Activated T-helper 1 cell treated with anti-CD3 and anti-CD28 coated beads, Interleukin-12 subunit alpha, Interleukin-12 subunit beta, Interleukin-2, Interleukin-4 antibody, amounts not matched to agents 30 ng/mL and 10 ng/mL and 1 ng/mL, durations not matched to agents 14 hours and 24 hours and 36 hours (primary cell): ENCODE measurements around the gene CAMTA1. TPM values are rescaled to one million over a fixed set of nuclear protein-coding genes. Genes with fewer than 3 reads are reported as not detected.

Source experiments
- DNase-seq: peaks from one replicate; pipeline ENCODE4 v3.0.0; 2021; ENCODE audit warnings: low spot score
- H3K27ac Mint-ChIP-seq: one replicate; pipeline ENCODE4 v1.8.0; 2021; ENCODE audit warnings: mild to moderate bottlenecking, mixed read lengths
- H3K27me3 Mint-ChIP-seq: one replicate; pipeline ENCODE4 v1.8.0; 2022; ENCODE audit warnings: mild to moderate bottlenecking, moderate library complexity, mixed read lengths; ENCODE audit not compliant: insufficient read depth
- H3K36me3 Mint-ChIP-seq: one replicate; pipeline ENCODE4 v1.8.0; 2021; ENCODE audit warnings: low read depth, mixed read lengths
- H3K4me1 Mint-ChIP-seq: one replicate; pipeline ENCODE4 v1.8.0; 2021; ENCODE audit warnings: low read depth, mixed read lengths
- H3K4me3 Mint-ChIP-seq: one replicate; pipeline ENCODE4 v1.8.0; 2021; ENCODE audit warnings: mild to moderate bottlenecking, moderate library complexity, mixed read lengths
- H3K9me3 Mint-ChIP-seq: one replicate; pipeline ENCODE4 v1.8.0; 2021; ENCODE audit warnings: mixed read lengths
- intact Hi-C: fragments of 100-400 bp; cut with micrococcal nuclease; formaldehyde crosslinking; loops from one replicate; pipeline ENCODE4 v1.15.1; 2024
- total RNA-seq: library from RNA; stranded (reverse); gene quantifications from 2 replicates; pipeline ENCODE4 v1.2.3, GENCODE V29; 2022

The CAMTA1 gene
- total RNA-seq, 1 donor from 2014 or later, result 57.2 TPM

GRCh38 chr1:7285856-7286454, 500.7 kb downstream of the CAMTA1 start:
- no peaks in the 10 kb centered on the region for H3K4me1 Mint-ChIP-seq
- no peaks in the 10 kb centered on the region for H3K27me3 Mint-ChIP-seq
- intact Hi-C loops, result no loop called here
- H3K27ac Mint-ChIP-seq, result no peak overlapping the region
- no peaks in the 10 kb centered on the region for H3K36me3 Mint-ChIP-seq
- DNase-seq, result no peak
- no peak overlapping the region for H3K4me3 Mint-ChIP-seq
- no peaks in the 10 kb centered on the region for H3K9me3 Mint-ChIP-seq

GRCh38 chr1:7287013-7287412, 501.8 kb downstream of the CAMTA1 start:
- Mint-ChIP-seq H3K4me3 (no peak overlapping the region), H3K4me1 (no peaks in the 10 kb centered on the region), H3K27ac (no peak overlapping the region), H3K9me3 (no peaks in the 10 kb centered on the region), H3K27me3 (no peaks in the 10 kb centered on the region), H3K36me3 (no peaks in the 10 kb centered on the region)
- no peak for DNase-seq
- intact Hi-C loops, result no loop called here

- Mint-ChIP-seq H3K9me3 (no peaks in the 10 kb centered on the region), H3K4me1 (no peaks in the 10 kb centered on the region), H3K4me3 (no peak overlapping the region), H3K36me3 (no peaks in the 10 kb centered on the region), H3K27ac (no peak overlapping the region), H3K27me3 (no peaks in the 10 kb centered on the region)
- DNase-seq, result no peak
- intact Hi-C loops, result no loop called here
Measured at GRCh38 chr1:7288992-7289391, 503.7 kb downstream of the CAMTA1 start.

GRCh38 chr1:7289694-7290093, 504.4 kb downstream of the CAMTA1 start:
- H3K27me3 Mint-ChIP-seq, result no peaks in the 10 kb centered on the region
- H3K27ac Mint-ChIP-seq, result no peak overlapping the region
- no peaks in the 10 kb centered on the region for H3K9me3 Mint-ChIP-seq
- H3K4me3 Mint-ChIP-seq, result no peak overlapping the region
- no peak for DNase-seq
- H3K36me3 Mint-ChIP-seq, result no peaks in the 10 kb centered on the region
- intact Hi-C loops, result no loop called here
- no peaks in the 10 kb centered on the region for H3K4me1 Mint-ChIP-seq

GRCh38 chr1:7290971-7291970, 506.0 kb downstream of the CAMTA1 start:
- Mint-ChIP-seq H3K27ac (no peak overlapping the region), H3K4me1 (no peaks in the 10 kb centered on the region), H3K4me3 (no peak overlapping the region), H3K9me3 (no peaks in the 10 kb centered on the region), H3K27me3 (no peaks in the 10 kb centered on the region), H3K36me3 (no peaks in the 10 kb centered on the region)
- DNase-seq, result no peak
- intact Hi-C loops, result no loop called here

GRCh38 chr1:7292036-7292681, 506.9 kb downstream of the CAMTA1 start:
- no peak for DNase-seq
- H3K4me1 Mint-ChIP-seq, result no peaks in the 10 kb centered on the region
- H3K27ac Mint-ChIP-seq, result no peak overlapping the region
- intact Hi-C loops, result no loop called here
- no peaks in the 10 kb centered on the region for H3K9me3 Mint-ChIP-seq
- no peak overlapping the region for H3K4me3 Mint-ChIP-seq
- H3K36me3 Mint-ChIP-seq, result no peaks in the 10 kb centered on the region
- no peaks in the 10 kb centered on the region for H3K27me3 Mint-ChIP-seq

- H3K9me3 Mint-ChIP-seq, result no peaks in the 10 kb centered on the region
- no peaks in the 10 kb centered on the region for H3K27me3 Mint-ChIP-seq
- DNase-seq, result no peak
- no peaks in the 10 kb centered on the region for H3K36me3 Mint-ChIP-seq
- intact Hi-C loops, result no loop called here
- H3K4me1 Mint-ChIP-seq, result no peaks in the 10 kb centered on the region
- no peak overlapping the region for H3K27ac Mint-ChIP-seq
- no peak overlapping the region for H3K4me3 Mint-ChIP-seq
Measured at GRCh38 chr1:7292714-7293419, 507.6 kb downstream of the CAMTA1 start.

- DNase-seq, result no peak
- Mint-ChIP-seq H3K4me3 (no peak overlapping the region), H3K27ac (no peak overlapping the region), H3K27me3 (no peaks in the 10 kb centered on the region), H3K4me1 (no peaks in the 10 kb centered on the region), H3K9me3 (no peaks in the 10 kb centered on the region), H3K36me3 (no peaks in the 10 kb centered on the region)
- intact Hi-C loops, result no loop called here
Measured at GRCh38 chr1:7293702-7294629, 508.7 kb downstream of the CAMTA1 start.

GRCh38 chr1:7294636-7295035, 509.4 kb downstream of the CAMTA1 start:
- H3K27me3 Mint-ChIP-seq, result no peaks in the 10 kb centered on the region
- H3K4me3 Mint-ChIP-seq, result no peak overlapping the region
- H3K9me3 Mint-ChIP-seq, result no peaks in the 10 kb centered on the region
- H3K4me1 Mint-ChIP-seq, result no peaks in the 10 kb centered on the region
- no peaks in the 10 kb centered on the region for H3K36me3 Mint-ChIP-seq
- DNase-seq, result no peak
- H3K27ac Mint-ChIP-seq, result no peak overlapping the region
- intact Hi-C loops, result no loop called here

GRCh38 chr1:7295946-7296345, 510.7 kb downstream of the CAMTA1 start:
- Mint-ChIP-seq H3K27ac (no peak overlapping the region), H3K36me3 (no peaks in the 10 kb centered on the region), H3K4me3 (no peak overlapping the region), H3K9me3 (no peaks in the 10 kb centered on the region), H3K27me3 (peaks cover 4% of the 10 kb centered on the region), H3K4me1 (no peaks in the 10 kb centered on the region)
- DNase-seq, result no peak
- intact Hi-C loops, result no loop called here

GRCh38 chr1:7296968-7297367, 511.7 kb downstream of the CAMTA1 start:
- intact Hi-C loops, result no loop called here
- DNase-seq, result no peak
- Mint-ChIP-seq H3K36me3 (no peaks in the 10 kb centered on the region), H3K27ac (no peak overlapping the region), H3K4me3 (no peak overlapping the region), H3K27me3 (peaks cover 4% of the 10 kb centered on the region), H3K4me1 (no peaks in the 10 kb centered on the region), H3K9me3 (no peaks in the 10 kb centered on the region)

- intact Hi-C loops, result no loop called here
- no peak for DNase-seq
- H3K4me1 Mint-ChIP-seq, result no peaks in the 10 kb centered on the region
Measured at GRCh38 chr1:7298145-7298544, 512.9 kb downstream of the CAMTA1 start.

More at GRCh38 chr1:7298145-7298544, 512.9 kb downstream of the CAMTA1 start:
- H3K9me3 Mint-ChIP-seq, result no peaks in the 10 kb centered on the region
- H3K4me3 Mint-ChIP-seq, result no peak overlapping the region
- H3K27ac Mint-ChIP-seq, result no peak overlapping the region
- H3K36me3 Mint-ChIP-seq, result no peaks in the 10 kb centered on the region
- H3K27me3 Mint-ChIP-seq, result peaks cover 4% of the 10 kb centered on the region
